HG03066 (cell line): ENCODE measurements around the gene GCK.

Experiments used
- ATAC-seq: cut with Tn5 transposase; IDR thresholded peaks from one replicate; pipeline ENCODE4 v1.9.1; 2021; ENCODE audit warnings: low read depth; ENCODE audit not compliant: unreplicated experiment

Gene GCK

GRCh38 chr7:44158096-44158872 lies 31.0 kb downstream of the GCK start:
- ATAC-seq: no peak

- ATAC-seq: no peak
Measured at GRCh38 chr7:44157116-44158080, 31.8 kb downstream of the GCK start.

GRCh38 chr7:44156453-44157010 lies 32.7 kb downstream of the GCK start:
- ATAC-seq: no peak

- no peak for ATAC-seq
Measured at GRCh38 chr7:44155191-44156185, 33.8 kb downstream of the GCK start.

GRCh38 chr7:44154703-44155102 lies 34.5 kb downstream of the GCK start:
- no peak for ATAC-seq

GRCh38 chr7:44153948-44154335 lies 35.3 kb downstream of the GCK start:
- no peak for ATAC-seq

GRCh38 chr7:44152971-44153947 lies 36.0 kb downstream of the GCK start:
- ATAC-seq: no peak

GRCh38 chr7:44151956-44152355 lies 37.3 kb downstream of the GCK start:
- no peak for ATAC-seq

GRCh38 chr7:44150966-44151941 lies 38.0 kb downstream of the GCK start:
- ATAC-seq: no peak

- ATAC-seq: peak; percentile 61
Measured at GRCh38 chr7:44150466-44150832, 38.8 kb downstream of the GCK start.

- no peak for ATAC-seq
Measured at GRCh38 chr7:44149571-44150465, 39.4 kb downstream of the GCK start.

GRCh38 chr7:44148961-44149536 lies 40.2 kb downstream of the GCK start:
- no peak for ATAC-seq

- ATAC-seq: no peak
Measured at GRCh38 chr7:44148166-44148565, 41.1 kb downstream of the GCK start.

- ATAC-seq: no peak
Measured at GRCh38 chr7:44147026-44147991, 41.9 kb downstream of the GCK start.
